ENCODE data around the gene PRPH2.

DNA sequence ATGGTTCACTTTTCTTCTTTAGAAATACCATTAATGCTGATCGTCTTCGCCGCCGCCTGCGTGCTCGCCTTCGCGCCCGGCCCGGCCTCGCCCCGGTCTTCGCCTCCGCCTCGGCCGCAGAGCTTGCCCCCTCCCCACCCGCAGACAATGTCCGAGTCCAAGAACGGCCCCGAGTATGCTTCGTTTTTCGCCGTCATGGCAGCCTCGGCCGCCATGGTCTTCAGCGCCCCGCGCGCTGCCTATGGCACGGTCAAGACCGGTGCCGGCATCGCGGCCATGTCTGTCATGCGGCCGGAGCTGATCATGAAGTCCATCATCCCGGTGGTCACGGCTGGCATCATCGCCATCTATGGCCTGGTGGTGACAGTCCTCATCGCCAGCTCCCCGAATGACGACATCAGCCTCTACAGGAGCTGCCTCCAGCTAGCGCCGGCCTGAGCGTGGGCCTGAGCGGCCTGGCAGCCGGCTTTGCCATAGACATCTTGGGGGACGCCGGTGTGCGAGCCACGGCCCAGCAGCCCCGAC, 4.8 kb upstream of the PRPH2 start:
- TF ChIP-seq, protein P1, sequence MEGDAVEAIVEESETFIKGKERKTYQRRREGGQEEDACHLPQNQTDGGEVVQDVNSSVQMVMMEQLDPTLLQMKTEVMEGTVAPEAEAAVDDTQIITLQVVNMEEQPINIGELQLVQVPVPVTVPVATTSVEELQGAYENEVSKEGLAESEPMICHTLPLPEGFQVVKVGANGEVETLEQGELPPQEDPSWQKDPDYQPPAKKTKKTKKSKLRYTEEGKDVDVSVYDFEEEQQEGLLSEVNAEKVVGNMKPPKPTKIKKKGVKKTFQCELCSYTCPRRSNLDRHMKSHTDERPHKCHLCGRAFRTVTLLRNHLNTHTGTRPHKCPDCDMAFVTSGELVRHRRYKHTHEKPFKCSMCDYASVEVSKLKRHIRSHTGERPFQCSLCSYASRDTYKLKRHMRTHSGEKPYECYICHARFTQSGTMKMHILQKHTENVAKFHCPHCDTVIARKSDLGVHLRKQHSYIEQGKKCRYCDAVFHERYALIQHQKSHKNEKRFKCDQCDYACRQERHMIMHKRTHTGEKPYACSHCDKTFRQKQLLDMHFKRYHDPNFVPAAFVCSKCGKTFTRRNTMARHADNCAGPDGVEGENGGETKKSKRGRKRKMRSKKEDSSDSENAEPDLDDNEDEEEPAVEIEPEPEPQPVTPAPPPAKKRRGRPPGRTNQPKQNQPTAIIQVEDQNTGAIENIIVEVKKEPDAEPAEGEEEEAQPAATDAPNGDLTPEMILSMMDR (IDR thresholded peaks at IDR 0.05), result no peak
- TF ChIP-seq, protein P2, sequence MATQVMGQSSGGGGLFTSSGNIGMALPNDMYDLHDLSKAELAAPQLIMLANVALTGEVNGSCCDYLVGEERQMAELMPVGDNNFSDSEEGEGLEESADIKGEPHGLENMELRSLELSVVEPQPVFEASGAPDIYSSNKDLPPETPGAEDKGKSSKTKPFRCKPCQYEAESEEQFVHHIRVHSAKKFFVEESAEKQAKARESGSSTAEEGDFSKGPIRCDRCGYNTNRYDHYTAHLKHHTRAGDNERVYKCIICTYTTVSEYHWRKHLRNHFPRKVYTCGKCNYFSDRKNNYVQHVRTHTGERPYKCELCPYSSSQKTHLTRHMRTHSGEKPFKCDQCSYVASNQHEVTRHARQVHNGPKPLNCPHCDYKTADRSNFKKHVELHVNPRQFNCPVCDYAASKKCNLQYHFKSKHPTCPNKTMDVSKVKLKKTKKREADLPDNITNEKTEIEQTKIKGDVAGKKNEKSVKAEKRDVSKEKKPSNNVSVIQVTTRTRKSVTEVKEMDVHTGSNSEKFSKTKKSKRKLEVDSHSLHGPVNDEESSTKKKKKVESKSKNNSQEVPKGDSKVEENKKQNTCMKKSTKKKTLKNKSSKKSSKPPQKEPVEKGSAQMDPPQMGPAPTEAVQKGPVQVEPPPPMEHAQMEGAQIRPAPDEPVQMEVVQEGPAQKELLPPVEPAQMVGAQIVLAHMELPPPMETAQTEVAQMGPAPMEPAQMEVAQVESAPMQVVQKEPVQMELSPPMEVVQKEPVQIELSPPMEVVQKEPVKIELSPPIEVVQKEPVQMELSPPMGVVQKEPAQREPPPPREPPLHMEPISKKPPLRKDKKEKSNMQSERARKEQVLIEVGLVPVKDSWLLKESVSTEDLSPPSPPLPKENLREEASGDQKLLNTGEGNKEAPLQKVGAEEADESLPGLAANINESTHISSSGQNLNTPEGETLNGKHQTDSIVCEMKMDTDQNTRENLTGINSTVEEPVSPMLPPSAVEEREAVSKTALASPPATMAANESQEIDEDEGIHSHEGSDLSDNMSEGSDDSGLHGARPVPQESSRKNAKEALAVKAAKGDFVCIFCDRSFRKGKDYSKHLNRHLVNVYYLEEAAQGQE (IDR thresholded peaks at IDR 0.05; ENCODE audit: insufficient read depth in 1 of 2, low read depth in 2 of 2, low read length in 1 of 2), result no peak

All from Panc1 (cell line).